HK-2 (cell line): Measurements from ENCODE around the gene SERPINA3.

Experiments
- DNase-seq: peaks from one replicate; pipeline ENCODE4 v3.0.0-alpha.2; 2018; ENCODE audit not compliant: unreplicated experiment

Gene SERPINA3

GRCh38 chr14:94612580-94613554 is 676 bp downstream of the SERPINA3 start:
- no peak for DNase-seq

GRCh38 chr14:94613720-94614644 is 1.8 kb downstream of the SERPINA3 start:
- DNase-seq = no peak

DNA sequence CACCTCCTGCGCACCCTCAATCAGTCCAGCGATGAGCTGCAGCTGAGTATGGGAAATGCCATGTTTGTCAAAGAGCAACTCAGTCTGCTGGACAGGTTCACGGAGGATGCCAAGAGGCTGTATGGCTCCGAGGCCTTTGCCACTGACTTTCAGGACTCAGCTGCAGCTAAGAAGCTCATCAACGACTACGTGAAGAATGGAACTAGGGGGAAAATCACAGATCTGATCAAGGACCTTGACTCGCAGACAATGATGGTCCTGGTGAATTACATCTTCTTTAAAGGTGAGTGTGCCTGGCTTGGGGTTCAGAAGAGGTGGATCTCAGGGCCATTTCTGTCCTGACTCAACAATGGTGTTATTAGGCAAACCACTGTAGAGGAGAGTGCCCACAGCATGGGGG is 2.6 kb downstream of the SERPINA3 start:
- no peak for DNase-seq

DNA sequence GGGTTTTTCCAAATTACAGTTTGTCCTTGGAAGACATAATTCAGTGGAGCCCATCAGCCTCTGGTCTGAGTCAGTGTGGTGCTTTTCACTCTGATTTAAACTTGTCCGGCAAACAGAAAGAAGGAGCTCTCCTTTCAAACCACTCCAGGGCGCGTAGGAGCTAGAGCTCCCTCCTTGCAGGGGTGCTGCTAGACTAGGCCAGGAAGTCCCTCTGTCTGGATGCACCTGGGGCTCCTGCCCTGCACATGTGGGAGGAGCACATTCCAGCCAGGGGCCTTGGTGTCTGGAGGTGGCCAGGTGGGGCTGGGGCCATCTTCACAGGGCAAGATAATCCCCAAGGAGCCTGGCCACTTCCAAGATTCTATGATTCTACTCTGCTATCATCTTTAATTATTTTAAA is 3.1 kb downstream of the SERPINA3 start:
- no peak for DNase-seq

DNA sequence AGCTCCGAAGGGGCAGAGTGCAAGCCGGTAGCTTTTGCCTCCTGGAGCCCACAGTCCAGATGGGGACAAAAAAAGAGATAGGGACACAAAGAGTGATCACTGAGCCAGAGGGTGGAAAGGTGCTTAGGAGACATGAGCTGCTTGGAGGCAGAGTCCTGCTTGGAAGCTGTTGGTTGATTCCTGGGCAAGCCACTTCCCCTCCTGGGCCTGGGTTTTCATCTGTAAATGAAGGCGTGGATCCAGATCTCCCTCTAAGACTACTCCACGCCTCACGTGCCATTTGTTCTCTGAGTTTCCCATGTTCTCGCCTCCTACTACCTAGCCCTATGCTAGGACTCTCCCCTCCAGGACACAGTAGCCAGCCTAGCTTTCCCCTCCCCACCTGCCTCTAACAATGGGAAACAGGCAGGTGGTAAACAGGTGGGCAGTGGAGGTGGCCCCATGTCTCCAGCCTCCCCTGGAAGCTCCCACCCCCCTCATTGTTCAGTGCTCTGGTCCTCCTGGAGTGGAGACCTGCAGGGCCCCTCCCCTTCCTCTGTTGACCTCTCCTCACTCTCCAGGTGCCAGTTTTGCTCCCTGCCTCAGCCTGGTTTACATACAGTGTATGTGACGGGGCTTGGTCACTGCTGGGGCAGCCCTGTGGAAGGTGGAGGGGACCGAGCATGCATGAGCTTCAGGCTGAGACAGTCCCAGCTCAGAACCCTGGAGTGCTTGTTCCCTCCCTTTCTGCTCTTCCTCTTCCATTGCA is 3.8 kb downstream of the SERPINA3 start:
- DNase-seq = no peak

GRCh38 chr14:94617366-94617941 is 5.3 kb downstream of the SERPINA3 start:
- no peak for DNase-seq

GRCh38 chr14:94617988-94618822 is 6.0 kb downstream of the SERPINA3 start:
- no peak for DNase-seq

DNA sequence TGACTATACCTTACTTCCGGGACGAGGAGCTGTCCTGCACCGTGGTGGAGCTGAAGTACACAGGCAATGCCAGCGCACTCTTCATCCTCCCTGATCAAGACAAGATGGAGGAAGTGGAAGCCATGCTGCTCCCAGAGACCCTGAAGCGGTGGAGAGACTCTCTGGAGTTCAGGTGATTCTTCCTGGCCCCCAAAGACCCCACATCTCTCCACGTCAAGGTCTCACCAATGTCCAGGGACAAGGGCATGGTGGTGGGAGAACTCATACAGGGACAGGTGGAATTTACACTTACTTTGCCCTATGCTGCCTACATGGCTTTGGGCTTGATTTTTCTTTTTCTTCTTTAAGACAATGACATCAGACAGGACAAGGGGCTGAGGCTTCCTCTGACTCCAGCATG is 7.1 kb downstream of the SERPINA3 start:
- DNase-seq = no peak

GRCh38 chr14:94620597-94620996 is 8.4 kb downstream of the SERPINA3 start:
- no peak for DNase-seq

DNA sequence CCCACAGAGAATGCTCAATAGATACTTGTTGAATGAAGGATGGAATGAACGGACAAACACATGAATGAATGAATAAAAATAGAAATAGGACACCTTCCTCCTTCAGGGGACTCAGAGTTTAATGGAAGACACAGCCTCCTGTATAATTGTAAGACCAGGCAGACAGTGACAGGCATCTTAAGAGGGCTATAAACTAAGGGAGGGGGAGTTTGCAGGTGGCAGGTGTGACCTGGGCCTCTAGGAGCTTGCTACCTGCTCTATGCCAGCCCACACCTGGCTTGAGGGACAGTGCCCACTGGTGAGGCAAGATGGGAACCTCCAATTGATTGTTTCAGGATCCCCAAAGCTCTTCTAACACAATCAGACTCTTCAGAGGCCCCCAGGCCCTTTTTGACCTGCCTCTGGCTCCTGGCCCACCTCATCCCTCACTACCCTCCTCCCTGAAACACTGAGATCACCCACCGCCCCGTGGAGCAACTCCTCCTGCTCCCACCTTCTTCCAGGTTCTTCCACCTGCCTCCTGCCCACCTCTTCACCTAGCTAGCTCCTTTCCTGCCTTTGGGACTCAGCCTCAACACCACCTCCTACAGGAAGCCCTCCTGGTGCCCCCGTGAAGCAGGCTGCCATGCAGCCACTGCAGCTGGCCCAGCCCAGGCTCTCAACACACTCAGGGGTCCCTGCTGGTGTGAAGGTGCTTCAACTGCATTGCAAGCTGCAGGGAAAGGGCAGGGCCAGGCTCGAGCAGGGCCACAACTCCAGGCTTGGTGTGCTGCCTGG is 9.4 kb downstream of the SERPINA3 start:
- no peak for DNase-seq

- DNase-seq = no peak
Measured at GRCh38 chr14:94622653-94623421, 10.6 kb downstream of the SERPINA3 start.

DNA sequence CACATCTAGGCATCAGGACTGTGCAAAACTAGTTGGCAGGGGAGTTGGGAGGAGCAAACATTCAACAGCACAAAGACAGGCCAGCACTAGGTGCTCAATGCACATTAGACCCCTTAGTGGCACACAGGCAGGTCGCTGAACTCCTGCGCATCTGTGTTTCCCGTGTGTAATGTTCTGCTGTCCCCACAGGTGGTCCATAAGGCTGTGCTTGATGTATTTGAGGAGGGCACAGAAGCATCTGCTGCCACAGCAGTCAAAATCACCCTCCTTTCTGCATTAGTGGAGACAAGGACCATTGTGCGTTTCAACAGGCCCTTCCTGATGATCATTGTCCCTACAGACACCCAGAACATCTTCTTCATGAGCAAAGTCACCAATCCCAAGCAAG is 11.2 kb downstream of the SERPINA3 start:
- no peak for DNase-seq

- DNase-seq = no peak
Measured at GRCh38 chr14:94623856-94624499, 11.8 kb downstream of the SERPINA3 start.

DNA sequence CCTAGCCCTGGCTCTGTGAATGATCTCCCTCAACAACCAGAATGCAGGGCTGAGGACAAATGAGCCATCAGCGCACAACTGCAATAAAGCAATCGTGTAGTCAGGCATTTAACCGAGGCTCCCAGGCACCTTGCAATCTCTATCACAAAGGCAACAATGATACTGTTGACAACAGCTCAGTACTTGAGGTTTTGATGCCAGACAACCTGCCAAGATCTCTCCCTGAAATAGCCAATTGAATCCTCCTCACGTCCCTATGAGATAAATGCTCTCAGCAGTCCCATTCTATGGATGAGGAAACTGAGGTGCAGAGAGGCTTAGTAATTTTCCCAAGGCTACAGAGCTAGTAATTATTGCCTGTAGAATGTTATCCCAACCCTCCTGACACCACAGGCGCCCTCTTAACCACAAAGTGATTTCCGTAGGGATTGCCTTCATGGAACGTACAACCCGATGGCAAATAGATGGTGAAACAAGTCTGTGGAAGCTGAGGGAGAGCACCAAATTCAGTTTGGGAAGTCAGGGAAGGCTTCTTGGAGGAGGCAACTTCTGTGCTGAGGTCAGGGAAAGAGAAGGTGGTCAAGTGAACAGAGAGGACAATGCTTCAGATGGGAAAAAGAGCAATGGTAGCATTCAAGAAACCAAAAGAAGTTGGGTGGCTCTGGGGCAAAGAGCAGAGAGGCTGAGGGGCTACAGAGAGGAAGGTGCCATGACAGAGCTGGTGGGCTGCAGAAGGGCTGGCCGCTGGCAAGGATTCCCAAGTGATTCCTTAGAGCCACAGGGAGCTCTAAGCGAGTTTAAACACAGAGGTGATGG is 12.6 kb downstream of the SERPINA3 start:
- no peak for DNase-seq

DNA sequence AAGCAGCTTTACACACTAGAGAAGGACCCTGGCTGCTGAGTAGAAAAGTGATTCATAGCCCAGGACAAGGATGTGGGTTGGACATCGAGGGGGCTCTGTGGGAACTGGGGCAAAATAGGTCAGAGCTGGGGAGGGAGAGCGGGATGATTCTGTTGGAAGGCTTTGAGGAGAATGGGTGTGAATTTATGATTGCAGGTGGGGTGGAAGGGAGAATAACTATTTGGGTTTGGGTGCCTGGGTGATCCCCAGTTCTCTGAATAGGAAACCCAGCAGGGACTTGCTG is 13.1 kb downstream of the SERPINA3 start:
- DNase-seq = no peak

DNA sequence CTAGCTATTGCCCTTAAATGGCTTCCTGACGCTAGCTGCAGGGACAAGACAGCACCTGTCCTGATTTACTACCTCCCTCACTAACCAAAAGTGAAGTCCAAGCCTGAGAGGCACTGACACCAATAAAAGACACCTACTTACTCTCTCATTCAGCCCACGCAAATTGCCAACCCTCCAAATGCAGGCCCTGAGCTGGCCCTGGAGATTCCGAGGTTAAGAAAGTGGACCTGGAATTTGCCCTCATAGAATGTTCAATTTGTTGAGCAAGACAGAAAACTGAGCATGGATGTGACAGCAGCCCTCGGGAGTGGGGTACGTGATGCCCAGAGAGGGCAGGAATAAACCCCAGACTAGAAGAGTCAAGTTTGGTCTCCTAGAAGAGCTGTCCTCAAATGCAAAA is 16.4 kb downstream of the SERPINA3 start:
- DNase-seq = no peak

- no peak for DNase-seq
Measured at GRCh38 chr14:94630396-94630795, 18.2 kb downstream of the SERPINA3 start.

- DNase-seq = no peak
Measured at GRCh38 chr14:94631050-94631449, 18.9 kb downstream of the SERPINA3 start.
